HG02588 (cell line): ENCODE results near the gene CAMTA1.

Experiments used
- ATAC-seq: cut with Tn5 transposase; IDR thresholded peaks from one replicate; pipeline ENCODE4 v1.9.1; 2021; ENCODE audit warnings: mild to moderate bottlenecking, moderate library complexity; ENCODE audit not compliant: unreplicated experiment

CAMTA1 gene

GRCh38 chr1:7648761-7649384 is 863.6 kb downstream of the CAMTA1 start:
- ATAC-seq: no peak

GRCh38 chr1:7650801-7651200 is 865.5 kb downstream of the CAMTA1 start:
- ATAC-seq: no peak

- no peak for ATAC-seq
Measured at GRCh38 chr1:7651203-7651602, 865.9 kb downstream of the CAMTA1 start.

DNA sequence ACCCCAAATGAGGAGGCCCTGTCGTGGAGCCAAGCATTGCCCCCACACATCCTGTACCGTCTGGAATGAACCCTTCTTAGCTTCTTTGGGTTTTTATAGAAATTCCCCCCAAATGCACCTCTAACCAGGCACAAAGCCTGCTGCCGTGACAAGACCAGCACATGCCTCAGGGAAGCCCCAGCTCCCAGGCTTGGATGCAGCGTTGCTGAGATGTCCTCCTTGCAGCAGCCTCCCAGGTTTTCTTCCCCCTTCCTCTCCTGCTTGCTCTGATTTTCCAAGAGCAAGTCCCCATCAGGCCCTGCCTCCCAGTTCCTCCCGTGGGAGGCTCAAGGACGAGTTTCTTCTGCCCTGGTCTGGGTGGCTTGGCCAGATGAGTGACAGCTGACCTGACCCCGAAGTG is 866.8 kb downstream of the CAMTA1 start:
- no peak for ATAC-seq

GRCh38 chr1:7652515-7653098 is 867.4 kb downstream of the CAMTA1 start:
- ATAC-seq: no peak

DNA sequence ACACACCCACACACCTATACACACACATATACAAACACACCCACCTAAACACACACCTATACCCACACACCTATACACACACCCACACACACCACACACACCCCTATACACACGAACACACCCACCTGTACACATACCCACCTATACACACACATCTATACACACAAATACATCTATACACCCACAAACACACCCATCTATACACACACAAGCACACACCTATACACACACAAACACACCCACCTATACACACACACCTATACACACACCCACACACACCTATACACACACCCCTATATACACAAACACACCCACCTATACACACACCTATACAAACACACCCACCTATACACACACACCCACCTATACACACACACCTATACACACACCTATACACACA is 869.5 kb downstream of the CAMTA1 start:
- no peak for ATAC-seq

GRCh38 chr1:7655354-7655753 is 870.1 kb downstream of the CAMTA1 start:
- no peak for ATAC-seq

DNA sequence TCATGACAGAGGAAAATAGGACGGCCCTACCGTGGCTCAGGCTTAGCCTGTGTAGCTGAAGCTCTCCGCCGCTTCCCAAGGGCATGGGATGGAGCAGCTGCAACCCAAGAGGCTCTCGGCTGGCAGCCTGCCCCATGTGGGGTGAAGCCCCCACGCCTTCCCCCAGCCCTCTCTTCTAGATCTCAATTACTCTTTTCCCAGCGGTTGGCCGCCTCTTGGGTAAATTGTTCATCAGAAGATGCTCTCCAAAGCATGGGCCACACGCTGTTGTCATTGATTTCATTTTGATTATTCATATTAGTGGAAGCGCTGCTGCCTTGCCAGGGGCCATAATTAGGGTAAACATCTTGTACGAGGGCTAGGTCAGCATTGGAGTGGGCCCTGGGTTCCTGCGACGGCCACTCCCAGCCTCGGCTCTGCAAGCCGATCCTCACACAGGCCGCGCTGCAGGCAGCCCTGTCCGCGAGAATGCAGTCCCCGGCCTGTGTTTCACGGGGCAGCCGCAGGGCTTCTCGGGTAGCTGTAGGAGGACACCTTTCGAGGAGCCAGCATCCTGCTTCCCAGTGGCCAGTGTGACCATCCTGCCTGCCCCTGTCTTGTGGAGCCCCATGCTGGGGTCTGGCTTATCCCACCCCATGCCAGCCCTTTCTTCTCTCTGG is 871.4 kb downstream of the CAMTA1 start:
- ATAC-seq: no peak

GRCh38 chr1:7657287-7658016 is 872.2 kb downstream of the CAMTA1 start:
- no peak for ATAC-seq

GRCh38 chr1:7658099-7658498 is 872.8 kb downstream of the CAMTA1 start:
- no peak for ATAC-seq

GRCh38 chr1:7659514-7659913 is 874.3 kb downstream of the CAMTA1 start:
- no peak for ATAC-seq

- no peak for ATAC-seq
Measured at GRCh38 chr1:7663451-7664146, 878.3 kb downstream of the CAMTA1 start.

DNA sequence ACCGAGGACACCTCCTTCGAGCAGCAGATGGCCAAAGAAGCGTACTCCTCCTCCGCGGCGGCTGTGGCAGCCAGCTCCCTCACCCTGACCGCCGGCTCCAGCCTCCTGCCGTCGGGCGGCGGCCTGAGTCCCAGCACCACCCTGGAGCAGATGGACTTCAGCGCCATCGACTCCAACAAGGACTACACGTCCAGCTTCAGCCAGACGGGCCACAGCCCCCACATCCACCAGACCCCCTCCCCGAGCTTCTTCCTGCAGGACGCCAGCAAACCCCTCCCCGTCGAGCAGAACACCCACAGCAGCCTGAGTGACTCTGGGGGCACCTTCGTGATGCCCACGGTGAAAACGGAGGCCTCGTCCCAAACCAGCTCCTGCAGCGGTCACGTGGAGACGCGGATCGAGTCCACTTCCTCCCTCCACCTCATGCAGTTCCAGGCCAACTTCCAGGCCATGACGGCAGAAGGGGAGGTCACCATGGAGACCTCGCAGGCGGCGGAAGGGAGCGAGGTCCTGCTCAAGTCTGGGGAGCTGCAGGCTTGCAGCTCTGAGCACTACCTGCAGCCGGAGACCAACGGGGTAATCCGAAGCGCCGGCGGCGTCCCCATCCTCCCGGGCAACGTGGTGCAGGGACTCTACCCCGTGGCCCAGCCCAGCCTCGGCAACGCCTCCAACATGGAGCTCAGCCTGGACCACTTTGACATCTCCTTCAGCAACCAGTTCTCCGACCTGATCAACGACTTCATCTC is 879.1 kb downstream of the CAMTA1 start:
- ATAC-seq: no peak

GRCh38 chr1:7664893-7665250 is 879.6 kb downstream of the CAMTA1 start:
- ATAC-seq: no peak

DNA sequence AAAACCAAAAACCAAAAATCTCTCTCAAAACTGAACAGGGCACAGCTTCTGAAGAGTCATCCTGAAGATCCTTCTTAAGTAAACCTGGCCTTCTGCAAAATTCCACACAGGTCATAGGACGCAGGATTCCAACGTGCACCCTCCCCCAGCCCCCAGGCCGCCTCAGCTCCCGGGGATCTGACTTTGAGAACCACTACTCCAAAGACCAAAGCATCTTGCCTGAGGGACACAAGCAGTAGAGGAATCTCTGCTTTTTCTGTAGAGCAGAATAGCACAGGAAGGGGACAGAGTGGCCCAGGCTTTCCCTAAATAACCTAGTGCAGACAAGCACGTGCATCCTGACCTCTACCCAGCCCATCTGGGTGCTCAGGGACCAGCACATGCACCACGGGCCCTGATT is 881.0 kb downstream of the CAMTA1 start:
- ATAC-seq: no peak

DNA sequence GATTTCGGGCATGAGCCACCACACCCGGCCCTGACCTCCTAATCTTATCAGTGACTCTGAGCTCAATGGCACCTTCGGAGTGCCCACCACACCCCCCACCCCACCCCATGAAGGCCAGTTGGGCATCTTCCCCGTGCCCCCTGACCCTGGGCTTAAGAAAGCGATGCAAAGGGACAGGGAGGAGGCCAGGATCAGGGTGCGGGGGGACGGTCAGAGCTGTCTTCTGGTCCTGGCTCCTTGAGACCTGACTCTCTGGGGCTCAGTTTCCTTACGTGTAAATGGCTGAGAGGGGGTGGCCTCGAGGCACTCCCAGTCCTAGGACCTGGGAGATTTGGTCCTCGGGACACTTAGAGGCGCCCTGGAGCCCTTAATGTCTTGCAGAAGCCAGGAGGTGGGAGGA is 881.9 kb downstream of the CAMTA1 start:
- no peak for ATAC-seq

DNA sequence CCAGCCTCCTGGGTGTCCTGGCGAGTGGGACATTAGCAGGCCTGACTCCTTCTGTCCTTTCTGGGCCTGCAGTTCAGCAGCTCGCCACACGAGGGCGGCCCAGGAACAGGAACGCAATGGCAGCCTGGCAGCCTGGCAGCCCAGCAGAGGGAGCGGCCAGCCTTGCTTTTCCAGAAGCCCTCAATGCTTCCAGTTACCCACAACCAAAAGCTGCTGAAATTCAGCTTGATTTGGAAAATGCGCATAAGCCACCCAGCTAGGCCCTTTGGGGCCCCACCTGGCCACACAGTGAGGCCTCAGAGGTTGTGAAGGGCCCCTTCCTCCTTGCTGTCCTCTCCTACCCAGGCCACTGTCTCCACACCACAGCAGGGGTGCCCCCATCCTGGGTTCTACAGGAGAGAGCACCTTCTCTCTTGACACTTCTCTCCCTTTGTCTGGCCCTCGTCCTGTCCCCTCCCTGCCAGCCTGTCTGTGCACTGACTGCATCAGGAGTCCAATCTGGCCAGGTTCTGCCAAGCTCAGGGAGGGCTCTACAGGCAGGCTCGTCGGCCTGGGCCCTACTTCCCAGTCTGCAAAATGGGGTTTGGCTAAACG is 882.5 kb downstream of the CAMTA1 start:
- no peak for ATAC-seq

DNA sequence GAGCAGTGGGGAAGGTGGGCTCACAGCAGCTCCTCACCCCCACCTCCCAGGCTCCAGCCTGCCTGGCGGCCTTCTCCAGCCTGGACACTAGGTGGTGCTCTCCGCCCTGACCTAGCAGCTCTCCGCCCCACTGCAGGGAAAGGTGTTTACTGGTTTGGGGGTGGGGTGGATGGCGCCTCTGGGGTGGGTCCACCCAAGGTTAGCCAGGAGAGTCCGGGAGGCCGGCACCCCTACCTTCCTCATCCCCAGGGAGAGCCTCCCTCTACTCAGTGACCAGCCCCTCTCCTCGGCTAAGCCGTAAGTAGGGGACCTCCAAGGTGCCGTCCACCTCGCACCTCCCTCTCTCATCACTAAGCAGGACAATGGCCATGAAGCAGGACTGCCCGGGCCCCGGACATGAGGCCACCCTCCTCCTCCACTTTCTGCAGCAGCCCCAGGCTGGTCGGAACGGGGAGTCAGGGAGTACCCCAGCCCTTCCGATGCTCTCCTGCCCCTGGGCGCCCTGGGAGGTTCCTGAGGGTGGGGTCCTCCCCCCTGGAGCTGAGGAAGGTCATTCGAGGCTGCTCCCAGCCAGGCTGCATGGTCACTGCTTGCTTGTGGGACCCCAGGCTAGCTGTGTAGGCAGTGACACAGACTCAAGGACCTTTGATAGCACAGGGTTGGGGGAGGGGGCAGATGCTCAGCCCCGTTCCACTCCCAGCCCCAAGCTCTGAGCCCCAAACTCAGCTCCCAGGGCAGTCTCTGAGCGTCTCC is 884.5 kb downstream of the CAMTA1 start:
- ATAC-seq: no peak

- ATAC-seq: no peak
Measured at GRCh38 chr1:7670334-7671145, 885.3 kb downstream of the CAMTA1 start.
